Measurements from ENCODE around the gene MIER3. TPM values are rescaled to one million over a fixed set of nuclear protein-coding genes. Genes with fewer than 3 reads are reported as not detected.

The MIER3 gene
- total RNA-seq, 6 experiments from 2014 or later = 7.3 to 14.7 (median 11.2) TPM

GRCh38 chr5:56941981-56942380 is 9.9 kb downstream of the MIER3 start:
- H3K9me3 ChIP-seq = no peaks in the 10 kb centered on the region
- no peak for TF ChIP-seq CTCF (IDR thresholded peaks at IDR 0.05)
- no peak for TF ChIP-seq POLR2A (IDR thresholded peaks at IDR 0.05)
- no peaks in the 10 kb centered on the region for H3K27me3 ChIP-seq
- 38% methylated on average over 1 of the region's 1 CpG for WGBS (ENCODE audit: insufficient coverage, low coverage, low lambda C conversion rate, missing lambda C conversion rate)
- peaks cover 11 to 55% (median 14%) of the 10 kb centered on the region in 4 donors for H3K36me3 ChIP-seq
- intact Hi-C loops (cut with DNase I) = no loop called here
- H3K4me1 ChIP-seq = peaks cover 0 to 4% (median 0%) of the 10 kb centered on the region in 4 donors
- H3K27ac ChIP-seq = no peak overlapping the region
- ATAC-seq (no peak), DNase-seq (no peak)
- H3K4me3 ChIP-seq = no peak overlapping the region

- Histone ChIP-seq H3K4me3 (no peak overlapping the region), H3K27ac (peak overlapping the region in 2 of 3 donors; percentile 19 to 62), H3K36me3 (peaks cover 10 to 60% (median 24%) of the 10 kb centered on the region in 4 donors), H3K4me1 (peaks cover 0 to 4% (median 0%) of the 10 kb centered on the region in 4 donors), H3K27me3 (no peaks in the 10 kb centered on the region), H3K9me3 (no peaks in the 10 kb centered on the region)
- 19% methylated on average over 1 of the region's 1 CpG for WGBS (ENCODE audit: insufficient coverage, low coverage, low lambda C conversion rate, missing lambda C conversion rate)
- ATAC-seq (peak; percentile 61 to 98 (median 94)), DNase-seq (no peak)
- no peak for TF ChIP-seq POLR2A (IDR thresholded peaks at IDR 0.05)
- no peak for TF ChIP-seq CTCF (IDR thresholded peaks at IDR 0.05)
- intact Hi-C loops (cut with DNase I) = no loop called here
Observed at GRCh38 chr5:56938858-56939257, 13.1 kb downstream of the MIER3 start.

- WGBS (ENCODE audit: insufficient coverage, low coverage, low lambda C conversion rate, missing lambda C conversion rate) = 83% methylated on average over 1 of the region's 1 CpG
- Histone ChIP-seq H3K36me3 (peaks cover 0 to 80% (median 34%) of the 10 kb centered on the region in 4 donors), H3K4me1 (peaks cover 0 to 4% (median 0%) of the 10 kb centered on the region in 4 donors), H3K4me3 (no peak overlapping the region), H3K9me3 (no peaks in the 10 kb centered on the region), H3K27me3 (no peaks in the 10 kb centered on the region), H3K27ac (no peak overlapping the region)
- intact Hi-C loops (cut with DNase I) = no loop called here
- ATAC-seq (no peak), DNase-seq (no peak)
- TF ChIP-seq CTCF (IDR thresholded peaks at IDR 0.05) (no peak), POLR2A (IDR thresholded peaks at IDR 0.05) (no peak)
Observed at GRCh38 chr5:56934325-56934724, 17.6 kb downstream of the MIER3 start.

GRCh38 chr5:56922922-56923321 is 29.0 kb downstream of the MIER3 start:
- ATAC-seq (no peak), DNase-seq (no peak)
- whole genome bisulfite sequencing (ENCODE audit: insufficient coverage, low coverage, low lambda C conversion rate, missing lambda C conversion rate) = 97% methylated on average over 3 of the region's 6 CpGs
- H3K27me3 ChIP-seq = no peaks in the 10 kb centered on the region
- intact Hi-C loops (cut with DNase I) = no loop called here
- H3K9me3 ChIP-seq = no peaks in the 10 kb centered on the region
- TF ChIP-seq CTCF (IDR thresholded peaks at IDR 0.05) (no peak), POLR2A (IDR thresholded peaks at IDR 0.05) (no peak)
- H3K36me3 ChIP-seq = peaks cover 0 to 38% (median 20%) of the 10 kb centered on the region in 4 donors
- H3K27ac ChIP-seq = no peak overlapping the region
- H3K4me3 ChIP-seq = no peak overlapping the region
- peaks cover 0 to 9% (median 4%) of the 10 kb centered on the region in 4 donors for H3K4me1 ChIP-seq
